HepG2 (cell line): ENCODE measurements around the gene GALNT12. TPM values are rescaled to one million over a fixed set of nuclear protein-coding genes. Genes with fewer than 3 reads are reported as not detected.

ENCODE experiments used
- ATAC-seq: fragments of 200-7000 bp; cut with Tn5 transposase; 3 replicates; pipeline ENCODE4 v1.9.1; 2020; ENCODE audit warnings: mild to moderate bottlenecking, moderate library complexity
- BruUV-seq: library from RNA; stranded (reverse); fragments of 400-500 nt; replicated peaks from 2 replicates; lab custom pipeline; 2021; lab: Mats Ljungman, UMichigan
- CTCF ChIA-PET: fragments of 300-600 bp; formaldehyde crosslinking; extraction: SDS; loops from one replicate; lab custom pipeline; 2021; ENCODE audit warnings: low total read pairs, inconsistent platforms, low intra/inter-chr PET ratio; lab: Yijun Ruan, JAX
- POLR2A ChIA-PET: fragments of 350-600 bp; sonication (Branson Sonifier 250); formaldehyde crosslinking; loops from one replicate; lab custom pipeline; 2020; ENCODE audit warnings: antibody characterized with exemption, inconsistent platforms; lab: Yijun Ruan, JAX
- DNase-seq: peaks from one replicate; pipeline ENCODE4 v3.0.0-alpha.2; 2015; ENCODE audit warnings: low spot score
- FAIRE-seq: peaks from 3 replicates; lab custom pipeline; 2011; peaks lifted over from hg19 to GRCh38; lab: Jason Lieb, UNC
- H2AFZ ChIP-seq: one replicate; pipeline ENCODE4 v1.6.1; 2011; ENCODE audit warnings: low read length, inconsistent platforms
- H3K27ac ChIP-seq: fragments of 300-600 bp; 3 replicates; pipeline ENCODE4 v1.8.0; 2011; ENCODE audit warnings: mixed run types, mild to moderate bottlenecking, mixed read lengths, low read length, inconsistent platforms; ENCODE audit not compliant: insufficient read depth; ENCODE audit errors: extremely low read length
- H3K27me3 ChIP-seq, 2 experiments: fragments of 200-600 bp in 1 of 2; 2 replicates in 1 of 2; 3 replicates in 1 of 2; pipeline versions ENCODE4 v1.6.0 to v1.8.0; 2011; ENCODE audit warnings: low read length in 2 of 2, mild to moderate bottlenecking in 2 of 2, moderate library complexity in 2 of 2, inconsistent platforms in 1 of 2; ENCODE audit not compliant: insufficient read depth in 2 of 2, control insufficient read depth in 1 of 2
- H3K36me3 ChIP-seq, 2 experiments: fragments of 200-600 bp in 1 of 2; replicated peaks in 1 of 2; 2 replicates in 1 of 2; 3 replicates in 1 of 2; pipeline versions ENCODE4 v1.5.1 to v1.8.0; 2011; ENCODE audit warnings: low read length in 2 of 2, inconsistent platforms in 1 of 2; ENCODE audit not compliant: insufficient read depth in 2 of 2, control insufficient read depth in 1 of 2
- H3K4me1 ChIP-seq: 2 replicates; pipeline ENCODE4 v1.5.1; 2012; ENCODE audit warnings: low read length, inconsistent platforms; ENCODE audit not compliant: insufficient read depth
- H3K4me2 ChIP-seq: 2 replicates; pipeline ENCODE4 v1.6.0; 2011; ENCODE audit warnings: low read depth, low read length, inconsistent platforms
- H3K4me3 ChIP-seq, 3 experiments: fragments of 200-600 bp in 1 of 3; sonication (generic), shearing (Covaris generic) in 1 of 3; replicated peaks in 1 of 3; 2 replicates each; pipeline ENCODE4 v1.5.1; 2011 to 2016; ENCODE audit warnings: low read length in 3 of 3, inconsistent platforms in 2 of 3, low read depth in 2 of 3, mild to moderate bottlenecking in 2 of 3, control low read depth in 1 of 3, mixed read lengths in 1 of 3; ENCODE audit not compliant: insufficient read depth in 1 of 3
- H3K79me2 ChIP-seq: one replicate; pipeline ENCODE4 v1.6.1; 2011; ENCODE audit warnings: low read length, inconsistent platforms; ENCODE audit not compliant: insufficient read depth
- H3K9ac ChIP-seq: 2 replicates; pipeline ENCODE4 v1.6.0; 2011; ENCODE audit warnings: mild to moderate bottlenecking, low read depth, low read length, inconsistent platforms; ENCODE audit not compliant: insufficient read depth
- H3K9me3 ChIP-seq: 2 replicates; pipeline ENCODE4 v1.5.1; 2012; ENCODE audit warnings: mild to moderate bottlenecking, low read length
- H4K20me1 ChIP-seq: 2 replicates; pipeline ENCODE4 v1.6.0; 2011; ENCODE audit warnings: inconsistent platforms, mild to moderate bottlenecking, low read length, moderate library complexity; ENCODE audit not compliant: insufficient read depth
- BCLAF1 ChIP-seq: fragments of 450-650 bp; IDR thresholded peaks from 2 replicates; pipeline ENCODE4 v1.6.1; 2017; ENCODE audit warnings: mild to moderate bottlenecking
- KLF9 ChIP-seq: IDR thresholded peaks from 2 replicates; pipeline ENCODE4 v1.6.1; 2016; ENCODE audit warnings: low read depth
- MXD3 ChIP-seq: IDR thresholded peaks from 2 replicates; pipeline ENCODE4 v1.6.1; 2016; ENCODE audit warnings: mild to moderate bottlenecking, missing biosample characterization, missing genetic modification reagents
- NR0B2 ChIP-seq: sonication (generic); formaldehyde crosslinking; IDR thresholded peaks from 2 replicates; pipeline ENCODE4 v1.4.0; 2020; ENCODE audit warnings: mild to moderate bottlenecking, missing genetic modification reagents
- TARDBP ChIP-seq: sonication (generic); formaldehyde crosslinking; IDR thresholded peaks from 2 replicates; pipeline ENCODE4 v1.8.0; 2022; ENCODE audit warnings: mild to moderate bottlenecking, missing genetic modification reagents
- TSC22D2 ChIP-seq: sonication (generic); formaldehyde crosslinking; IDR thresholded peaks from 2 replicates; pipeline ENCODE4 v1.5.1; 2020; ENCODE audit warnings: missing genetic modification reagents, mild to moderate bottlenecking, borderline replicate concordance
- ZBTB37 ChIP-seq: sonication (generic); formaldehyde crosslinking; IDR thresholded peaks from 2 replicates; pipeline ENCODE4 v1.4.0; 2020; ENCODE audit warnings: mild to moderate bottlenecking, missing genetic modification reagents
- ZNF629 ChIP-seq: sonication (generic); formaldehyde crosslinking; conservative IDR thresholded peaks from 2 replicates; pipeline ENCODE4 v1.5.0; 2020; ENCODE audit warnings: missing genetic modification reagents
- WGBS: methylation state at CpG from one replicate; pipeline ENCODE4 v1.1.6; 2017; ENCODE audit warnings: low lambda C conversion rate; 5-methylcytosine and 5-hydroxymethylcytosine counted together
- in situ Hi-C: cut with HindIII; loops from 2 replicates; pipeline ENCODE4 v1.10.0; 2017; ENCODE audit warnings: low pct_unique_long_range_greater_than_20kb; ENCODE audit not compliant: extremely low pct_ligation_motif_present
- intact Hi-C: fragments of 100-400 bp; cut with micrococcal nuclease; formaldehyde crosslinking; loops from one replicate; pipeline ENCODE4 v1.10.0; 2022; ENCODE audit not compliant: unreplicated experiment
- polyA plus RNA-seq, 8 experiments: library from polyadenylated mRNA; depleted of rRNA in 3 of 8; stranded (reverse) in 7 of 8; unstranded in 1 of 8; fragments of >200 nt; fragmentation: Illumina TruSeq in 4 of 8; extraction: Trizol in 4 of 8; gene quantifications; 2 replicates each; pipeline versions ENCODE4 v1.2.1 to v1.2.3, GENCODE V29; 2011 to 2016; ENCODE audit warnings: low read depth in 4 of 8, missing spikeins in 1 of 8, mixed read lengths in 1 of 8; ENCODE audit not compliant: insufficient read depth in 1 of 8
- total RNA-seq, 5 experiments: library from RNA; depleted of rRNA; stranded (reverse); fragments of >200 nt; fragmentation: Illumina TruSeq; extraction: Trizol; gene quantifications; 2 replicates each; pipeline ENCODE4 v1.2.3, GENCODE V29; 2016; ENCODE audit warnings: low read depth in 1 of 5
- TF ChIP-seq, protein P1 (sequence below): sonication (generic); formaldehyde crosslinking; IDR thresholded peaks from 2 replicates; pipeline ENCODE4 v1.5.1; 2020; ENCODE audit warnings: mild to moderate bottlenecking, missing genetic modification reagents, moderate library complexity
- TF ChIP-seq, protein P2 (sequence below): IDR thresholded peaks from 2 replicates; pipeline ENCODE4 v1.6.1; 2016; ENCODE audit warnings: missing biosample characterization, missing genetic modification reagents, low read depth

Gene GALNT12
- total and polyA plus RNA-seq, 2 of the 13 experiments (the other 11 are each of a cell fraction or from before 2014, with no cell fraction given) = 0.07 TPM; not detected in 1

GRCh38 chr9:98897745-98898144, 90.3 kb downstream of the GALNT12 start:
- H4K20me1 ChIP-seq = no peaks in the 10 kb centered on the region
- H3K4me1 ChIP-seq = no peaks in the 10 kb centered on the region
- FAIRE-seq (no peak), ATAC-seq (no peak), DNase-seq (no peak)
- in situ Hi-C loops (no loop called here), intact Hi-C loops (no loop called here)
- H3K4me2 ChIP-seq = no peak overlapping the region
- no peaks in the 10 kb centered on the region for H3K36me3 ChIP-seq
- no peaks in the 10 kb centered on the region for H3K79me2 ChIP-seq
- BruUV-seq = no TSS peak
- WGBS = 3% methylated on average over 1 of the region's 1 CpG
- H3K4me3 ChIP-seq = no peak overlapping the region
- no peak overlapping the region for H2AFZ ChIP-seq
- no peaks in the 10 kb centered on the region for H3K9me3 ChIP-seq
- H3K9ac ChIP-seq = no peak overlapping the region
- H3K27ac ChIP-seq = no peak overlapping the region
- ChIA-PET POLR2A (no interaction called here), CTCF (no interaction called here)
- peaks cover 0 to 4% of the 10 kb centered on the region in 2 experiments; a peak in 1 of 5 replicates for H3K27me3 ChIP-seq
- TF ChIP-seq NR0B2 (CRISPR knock-in tag) = no peak
- no peak for TF ChIP-seq ZNF629 (CRISPR knock-in tag)
- TF ChIP-seq, protein P1, sequence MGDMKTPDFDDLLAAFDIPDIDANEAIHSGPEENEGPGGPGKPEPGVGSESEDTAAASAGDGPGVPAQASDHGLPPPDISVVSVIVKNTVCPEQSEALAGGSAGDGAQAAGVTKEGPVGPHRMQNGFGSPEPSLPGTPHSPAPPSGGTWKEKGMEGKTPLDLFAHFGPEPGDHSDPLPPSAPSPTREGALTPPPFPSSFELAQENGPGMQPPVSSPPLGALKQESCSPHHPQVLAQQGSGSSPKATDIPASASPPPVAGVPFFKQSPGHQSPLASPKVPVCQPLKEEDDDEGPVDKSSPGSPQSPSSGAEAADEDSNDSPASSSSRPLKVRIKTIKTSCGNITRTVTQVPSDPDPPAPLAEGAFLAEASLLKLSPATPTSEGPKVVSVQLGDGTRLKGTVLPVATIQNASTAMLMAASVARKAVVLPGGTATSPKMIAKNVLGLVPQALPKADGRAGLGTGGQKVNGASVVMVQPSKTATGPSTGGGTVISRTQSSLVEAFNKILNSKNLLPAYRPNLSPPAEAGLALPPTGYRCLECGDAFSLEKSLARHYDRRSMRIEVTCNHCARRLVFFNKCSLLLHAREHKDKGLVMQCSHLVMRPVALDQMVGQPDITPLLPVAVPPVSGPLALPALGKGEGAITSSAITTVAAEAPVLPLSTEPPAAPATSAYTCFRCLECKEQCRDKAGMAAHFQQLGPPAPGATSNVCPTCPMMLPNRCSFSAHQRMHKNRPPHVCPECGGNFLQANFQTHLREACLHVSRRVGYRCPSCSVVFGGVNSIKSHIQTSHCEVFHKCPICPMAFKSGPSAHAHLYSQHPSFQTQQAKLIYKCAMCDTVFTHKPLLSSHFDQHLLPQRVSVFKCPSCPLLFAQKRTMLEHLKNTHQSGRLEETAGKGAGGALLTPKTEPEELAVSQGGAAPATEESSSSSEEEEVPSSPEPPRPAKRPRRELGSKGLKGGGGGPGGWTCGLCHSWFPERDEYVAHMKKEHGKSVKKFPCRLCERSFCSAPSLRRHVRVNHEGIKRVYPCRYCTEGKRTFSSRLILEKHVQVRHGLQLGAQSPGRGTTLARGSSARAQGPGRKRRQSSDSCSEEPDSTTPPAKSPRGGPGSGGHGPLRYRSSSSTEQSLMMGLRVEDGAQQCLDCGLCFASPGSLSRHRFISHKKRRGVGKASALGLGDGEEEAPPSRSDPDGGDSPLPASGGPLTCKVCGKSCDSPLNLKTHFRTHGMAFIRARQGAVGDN = no peak
- TF ChIP-seq MXD3 (CRISPR knock-in tag) = no peak
- TF ChIP-seq TSC22D2 (CRISPR knock-in tag) = no peak
- no peak for TF ChIP-seq TARDBP (CRISPR knock-in tag)
- TF ChIP-seq, protein P2, sequence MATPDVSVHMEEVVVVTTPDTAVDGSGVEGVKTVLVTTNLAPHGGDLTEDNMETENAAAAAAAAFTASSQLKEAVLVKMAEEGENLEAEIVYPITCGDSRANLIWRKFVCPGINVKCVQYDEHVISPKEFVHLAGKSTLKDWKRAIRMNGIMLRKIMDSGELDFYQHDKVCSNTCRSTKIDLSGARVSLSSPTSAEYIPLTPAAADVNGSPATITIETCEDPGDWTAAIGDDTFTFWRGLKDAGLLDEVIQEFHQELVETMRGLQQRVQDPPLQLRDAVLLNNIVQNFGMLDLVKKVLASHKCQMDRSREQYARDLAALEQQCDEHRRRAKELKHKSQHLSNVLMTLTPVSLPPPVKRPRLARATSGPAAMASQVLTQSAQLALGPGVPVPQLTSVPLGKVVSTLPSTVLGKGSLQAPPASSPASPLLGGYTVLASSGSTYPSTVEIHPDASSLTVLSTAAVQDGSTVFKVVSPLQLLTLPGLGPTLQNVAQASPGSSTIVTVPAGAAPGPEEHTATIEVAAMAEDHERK (CRISPR knock-in tag) = no peak
- TF ChIP-seq KLF9 (CRISPR knock-in tag) = no peak
- TF ChIP-seq BCLAF1 = no peak
- TF ChIP-seq ZBTB37 (CRISPR knock-in tag) = no peak
